IPS-NIHi7 (cell line): ENCODE measurements around the gene GSTM5.
A peak's percentile ranks its signal among the peaks of the same experiment; 100 is the strongest.
"Not testable (repeated sequence)": the region's sequence is repeated elsewhere in the genome, so short reads cannot be mapped to it uniquely, and the experiment has no call there.

ENCODE experiments used
- DNase-seq: peaks from one replicate; pipeline ENCODE4 v3.0.0; 2012; ENCODE audit warnings: mixed read lengths; ENCODE audit errors: extremely low spot score

GSTM5 gene

GRCh38 chr1:109728870-109729269, 16.8 kb downstream of the GSTM5 start:
- no peak for DNase-seq

- DNase-seq = no peak
Measured at GRCh38 chr1:109730666-109731065, 18.6 kb downstream of the GSTM5 start.

GRCh38 chr1:109732390-109732881, 20.4 kb downstream of the GSTM5 start:
- no peak for DNase-seq

GRCh38 chr1:109733236-109733870, 21.3 kb downstream of the GSTM5 start:
- DNase-seq = no peak

- peak; percentile 89 for DNase-seq
Measured at GRCh38 chr1:109739738-109740614, 27.9 kb downstream of the GSTM5 start.

GRCh38 chr1:109740615-109741373, 28.7 kb downstream of the GSTM5 start, which contains the start of gene GSTM3:
Gene GSTM3 (minus strand): TSS chr1:109741038. CDS start chr1:109740287, 751 bp downstream.
- no peak for DNase-seq

- not testable (repeated sequence) for DNase-seq
Measured at GRCh38 chr1:109748311-109748710, 36.3 kb downstream of the GSTM5 start.

GRCh38 chr1:109749221-109749620, 37.2 kb downstream of the GSTM5 start:
- DNase-seq = no peak

GRCh38 chr1:109750241-109750882, 38.3 kb downstream of the GSTM5 start:
- no peak for DNase-seq

- DNase-seq = no peak
Measured at GRCh38 chr1:109750920-109751319, 38.9 kb downstream of the GSTM5 start.

- DNase-seq = no peak
Measured at GRCh38 chr1:109751531-109752260, 39.6 kb downstream of the GSTM5 start.

- no peak for DNase-seq
Measured at GRCh38 chr1:109754738-109755137, 42.7 kb downstream of the GSTM5 start.

GRCh38 chr1:109756325-109756724, 44.3 kb downstream of the GSTM5 start:
- not testable (repeated sequence) for DNase-seq

GRCh38 chr1:109756848-109757521, 44.9 kb downstream of the GSTM5 start:
- DNase-seq = no peak

- DNase-seq = no peak
Measured at GRCh38 chr1:109757936-109758786, 46.1 kb downstream of the GSTM5 start.

- no peak for DNase-seq
Measured at GRCh38 chr1:109759513-109760334, 47.7 kb downstream of the GSTM5 start.

GRCh38 chr1:109760581-109761226, 48.7 kb downstream of the GSTM5 start:
- no peak for DNase-seq
